H1 (cell line): Measurements from ENCODE around the gene PKIB. TPM values are rescaled to one million over a fixed set of nuclear protein-coding genes. Genes with fewer than 3 reads are reported as not detected.

ENCODE experiments used
- CTCF ChIA-PET: fragments of 300-600 bp; sonication (Branson Sonifier 250); formaldehyde crosslinking; loops from one replicate; lab custom pipeline; 2021; ENCODE audit not compliant: partially characterized antibody; lab: Charles Lee
- POLR2A ChIA-PET: fragments of 300-600 bp; sonication (Branson Sonifier 250); formaldehyde crosslinking; loops from one replicate; lab custom pipeline; 2021; ENCODE audit warnings: inconsistent platforms; ENCODE audit not compliant: partially characterized antibody; lab: Charles Lee
- DNase-seq, 2 experiments: peaks; one replicate each; pipeline versions ENCODE4 v3.0.0 to v3.0.0-alpha.2; 2010 to 2022; ENCODE audit warnings: low spot score in 2 of 2, low read depth in 1 of 2, mixed read lengths in 1 of 2
- FAIRE-seq: peaks from 2 replicates; lab custom pipeline; 2011; peaks lifted over from hg19 to GRCh38; lab: Jason Lieb, UNC
- H2AFZ ChIP-seq: 2 replicates; pipeline ENCODE4 v1.8.1; 2012; ENCODE audit warnings: low read length, inconsistent platforms
- H2AK5ac ChIP-seq: 2 replicates; pipeline ENCODE4 v1.6.1; 2013; ENCODE audit warnings: low read depth, low read length
- H2BK120ac ChIP-seq: replicated peaks from 2 replicates; pipeline ENCODE3; 2013; ENCODE audit warnings: low read depth, low read length, inconsistent platforms
- H2BK12ac ChIP-seq: 2 replicates; pipeline ENCODE4 v1.6.1; 2013; ENCODE audit warnings: low read depth, low read length
- H2BK15ac ChIP-seq: 2 replicates; pipeline ENCODE4 v1.6.1; 2013; ENCODE audit warnings: low read length
- H2BK20ac ChIP-seq: 2 replicates; pipeline ENCODE4 v1.6.1; 2013; ENCODE audit warnings: low read length
- H2BK5ac ChIP-seq: 2 replicates; pipeline ENCODE4 v1.6.1; 2013; ENCODE audit warnings: low read depth, low read length
- H3K14ac ChIP-seq: 2 replicates; pipeline ENCODE4 v1.6.1; 2013; ENCODE audit warnings: inconsistent platforms; ENCODE audit not compliant: insufficient read length
- H3K18ac ChIP-seq: 2 replicates; pipeline ENCODE4 v1.6.1; 2013; ENCODE audit warnings: low read length; ENCODE audit errors: extremely low read depth
- H3K23ac ChIP-seq: 2 replicates; pipeline ENCODE4 v1.6.1; 2013; ENCODE audit warnings: inconsistent platforms; ENCODE audit not compliant: insufficient read length
- H3K23me2 ChIP-seq: 2 replicates; pipeline ENCODE4 v1.6.1; 2013; ENCODE audit warnings: low read depth, low read length
- H3K27ac ChIP-seq: 2 replicates; pipeline ENCODE4 v1.6.1; 2011; ENCODE audit warnings: low read depth, low read length, inconsistent platforms
- H3K27me3 ChIP-seq, 4 experiments: replicated peaks in 1 of 4; 1 replicate in 1 of 4; 2 replicates in 3 of 4; pipeline versions ENCODE4 v1.6.1 to v1.8.1; 2011 to 2013; ENCODE audit warnings: low read length in 3 of 4, mild to moderate bottlenecking in 3 of 4, inconsistent platforms in 2 of 4, mixed read lengths in 2 of 4, moderate library complexity in 1 of 4; ENCODE audit not compliant: control insufficient read depth in 3 of 4, insufficient read depth in 3 of 4; ENCODE audit errors: extremely low read depth in 1 of 4
- H3K36me3 ChIP-seq, 4 experiments: 2 replicates each; pipeline versions ENCODE4 v1.6.1 to v1.8.1; 2011 to 2013; ENCODE audit warnings: mild to moderate bottlenecking in 4 of 4, low read length in 3 of 4, moderate library complexity in 2 of 4, control low read depth in 1 of 4, inconsistent platforms in 1 of 4; ENCODE audit not compliant: insufficient read depth in 4 of 4, control insufficient read depth in 2 of 4
- H3K4ac ChIP-seq: replicated peaks from 2 replicates; pipeline ENCODE3; 2013; ENCODE audit warnings: low read length, low read depth, mixed read lengths, inconsistent platforms; ENCODE audit not compliant: insufficient read length
- H3K4me1 ChIP-seq, 4 experiments: replicated peaks in 1 of 4; 1 replicate in 1 of 4; 2 replicates in 3 of 4; pipeline versions ENCODE4 v1.6.1 to v1.8.1; 2011 to 2013; ENCODE audit warnings: low read length in 3 of 4, inconsistent platforms in 2 of 4, mixed read lengths in 1 of 4; ENCODE audit not compliant: insufficient read depth in 4 of 4, control insufficient read depth in 3 of 4
- H3K4me2 ChIP-seq, 2 experiments: 2 replicates each; pipeline versions ENCODE4 v1.6.1 to v1.8.1; 2011 to 2013; ENCODE audit warnings: low read depth in 2 of 2, low read length in 2 of 2, control low read depth in 1 of 2, inconsistent platforms in 1 of 2, mild to moderate bottlenecking in 1 of 2; ENCODE audit not compliant: insufficient read depth in 1 of 2
- H3K4me3 ChIP-seq, 4 experiments: fragments of 200-600, 300-600 bp in 1 of 4; sonication (generic), shearing (Covaris generic), sonication (Bioruptor Twin) in 1 of 4; 2 replicates each; pipeline versions ENCODE4 v1.5.1 to v1.8.1; 2011 to 2016; ENCODE audit warnings: low read length in 4 of 4, low read depth in 3 of 4, control low read depth in 2 of 4, inconsistent platforms in 2 of 4, mild to moderate bottlenecking in 2 of 4, mixed read lengths in 1 of 4, moderate library complexity in 1 of 4; ENCODE audit not compliant: insufficient read depth in 2 of 4; ENCODE audit errors: extremely low read depth in 1 of 4
- H3K56ac ChIP-seq: replicated peaks from 2 replicates; pipeline ENCODE3; 2013; ENCODE audit warnings: low read depth, mild to moderate bottlenecking, mixed read lengths, low read length, inconsistent platforms; ENCODE audit not compliant: insufficient read length
- H3K79me1 ChIP-seq: 2 replicates; pipeline ENCODE4 v1.6.1; 2013; ENCODE audit warnings: low read depth, low read length, control low read depth
- H3K79me2 ChIP-seq, 2 experiments: 2 replicates each; pipeline versions ENCODE4 v1.6.1 to v1.8.1; 2012 to 2013; ENCODE audit warnings: low read length in 2 of 2, mild to moderate bottlenecking in 2 of 2, inconsistent platforms in 1 of 2; ENCODE audit not compliant: insufficient read depth in 2 of 2, control insufficient read depth in 1 of 2
- H3K9ac ChIP-seq, 4 experiments: replicated peaks in 1 of 4; 1 replicate in 1 of 4; 2 replicates in 3 of 4; pipeline versions ENCODE4 v1.6.1 to v1.8.1; 2011 to 2013; ENCODE audit warnings: low read depth in 3 of 4, low read length in 3 of 4, control low read depth in 2 of 4, mild to moderate bottlenecking in 2 of 4, moderate library complexity in 2 of 4, inconsistent platforms in 1 of 4; ENCODE audit errors: extremely low read depth in 1 of 4
- H3K9me3 ChIP-seq, 2 experiments: 2 replicates each; pipeline versions ENCODE4 v1.6.1 to v1.8.1; 2012 to 2013; ENCODE audit warnings: mild to moderate bottlenecking in 2 of 2, moderate library complexity in 2 of 2, control low read depth in 1 of 2, inconsistent platforms in 1 of 2, low read depth in 1 of 2, low read length in 1 of 2, mixed read lengths in 1 of 2; ENCODE audit not compliant: insufficient read depth in 2 of 2
- H4K20me1 ChIP-seq, 2 experiments: replicated peaks in 1 of 2; 2 replicates each; pipeline versions ENCODE3 to v1.8.1; 2011 to 2013; ENCODE audit warnings: inconsistent platforms in 2 of 2, low read length in 2 of 2, mild to moderate bottlenecking in 1 of 2; ENCODE audit not compliant: insufficient read depth in 2 of 2, control insufficient read depth in 1 of 2
- H4K5ac ChIP-seq: 2 replicates; pipeline ENCODE4 v1.6.1; 2013; ENCODE audit warnings: low read length, low read depth, mixed read lengths, inconsistent platforms; ENCODE audit not compliant: insufficient read length
- H4K8ac ChIP-seq: 2 replicates; pipeline ENCODE4 v1.8.0; 2013; ENCODE audit warnings: mild to moderate bottlenecking, moderate library complexity, low read length, inconsistent platforms; ENCODE audit not compliant: insufficient read depth; ENCODE audit errors: extremely low read depth
- H4K91ac ChIP-seq: replicated peaks from 2 replicates; pipeline ENCODE3; 2013; ENCODE audit warnings: low read length, mixed read lengths, inconsistent platforms; ENCODE audit not compliant: insufficient read length
- CHD2 ChIP-seq: IDR thresholded peaks from 2 replicates; pipeline ENCODE4 v1.6.1; 2012; ENCODE audit warnings: low read length, improper control_type of control experiment
- GABPA ChIP-seq: IDR thresholded peaks from 2 replicates; pipeline ENCODE4 v1.6.1; 2011; ENCODE audit warnings: mild to moderate bottlenecking, low read length, moderate library complexity, borderline replicate concordance; ENCODE audit not compliant: insufficient read depth
- JUND ChIP-seq: IDR thresholded peaks from 2 replicates; pipeline ENCODE4 v1.6.1; 2011; ENCODE audit warnings: mild to moderate bottlenecking, improper control_type of control experiment, low read length
- KDM5A ChIP-seq: fragments of 200-600 bp; IDR thresholded peaks from 2 replicates; pipeline ENCODE4 v1.7.1; 2012; ENCODE audit warnings: mild to moderate bottlenecking, low read length, inconsistent platforms, mixed read lengths
- POLR2AphosphoS5 ChIP-seq: IDR thresholded peaks from 2 replicates; pipeline ENCODE4 v1.6.1; 2011; ENCODE audit warnings: low read depth, low read length
- RFX5 ChIP-seq: IDR thresholded peaks from 2 replicates; pipeline ENCODE4 v1.6.1; 2011; ENCODE audit warnings: low read depth, low read length, improper control_type of control experiment, borderline replicate concordance
- SAP30 ChIP-seq: fragments of 300-600 bp; sonication (generic); IDR thresholded peaks from 2 replicates; pipeline ENCODE4 v1.7.1; 2012; ENCODE audit warnings: low read length, moderate library complexity, mild to moderate bottlenecking, inconsistent platforms; ENCODE audit not compliant: insufficient read depth, insufficient replicate concordance
- SP2 ChIP-seq: IDR thresholded peaks from 2 replicates; pipeline ENCODE4 v1.6.1; 2012; ENCODE audit warnings: mild to moderate bottlenecking, low read length, inconsistent platforms
- SUZ12 ChIP-seq: fragments of 200-600 bp; sonication (generic); IDR thresholded peaks from 2 replicates; pipeline ENCODE4 v1.6.1; 2012; ENCODE audit warnings: mild to moderate bottlenecking, inconsistent platforms, low read length, moderate library complexity, mixed read lengths
- TAF7 ChIP-seq: optimal IDR thresholded peaks from 2 replicates; pipeline ENCODE3; 2011; ENCODE audit warnings: low read depth, mild to moderate bottlenecking, inconsistent platforms, low read length, moderate library complexity, borderline replicate concordance
- TBP ChIP-seq: IDR thresholded peaks from 2 replicates; pipeline ENCODE4 v1.6.1; 2011; ENCODE audit warnings: low read depth, low read length, improper control_type of control experiment
- YY1 ChIP-seq: IDR thresholded peaks from 2 replicates; pipeline ENCODE4 v1.6.1; 2011; ENCODE audit warnings: low read depth, mild to moderate bottlenecking, low read length
- WGBS, 2 experiments: shearing (Covaris generic) in 1 of 2; methylation state at CpG; one replicate each; pipeline versions ENCODE4 v1.1.6 to v1.1.7; 2013 to 2015; ENCODE audit warnings: low lambda C conversion rate in 2 of 2, mixed read lengths in 2 of 2, inconsistent platforms in 1 of 2, low coverage in 1 of 2, missing lambda C conversion rate in 1 of 2; ENCODE audit not compliant: insufficient replicate concordance in 2 of 2, insufficient coverage in 1 of 2, insufficient read length in 1 of 2; ENCODE audit errors: extremely low coverage in 1 of 2, missing lambda C conversion rate in 1 of 2; 5-methylcytosine and 5-hydroxymethylcytosine counted together
- polyA plus RNA-seq, 7 experiments: library from polyadenylated mRNA; depleted of rRNA in 3 of 7; stranded (reverse) in 5 of 7; unstranded in 2 of 7; fragments of >200 nt in 5 of 7; fragments of 200-250 nt in 2 of 7; gene quantifications; 1 replicate in 5 of 7; 2 replicates in 1 of 7; 4 replicates in 1 of 7; pipeline versions ENCODE4 v1.2.1 to v1.2.3, GENCODE V29; 2011 to 2013; ENCODE audit warnings: missing spikeins in 2 of 7, mixed read lengths in 2 of 7
- total RNA-seq: library from RNA; stranded (reverse); fragmentation: NEBNext Ultra II Directional; extraction: Animal tissue kit (Norgen Biotek cat#: 25700); gene quantifications from 2 replicates; pipeline ENCODE4 v1.2.1, GENCODE V29; 2021
- TF ChIP-seq, protein P1 (sequence below), 3 experiments: IDR thresholded peaks; 1 replicate in 2 of 3; 2 replicates in 1 of 3; pipeline versions ENCODE4 v1.5.1 to v1.6.1; 2011; ENCODE audit warnings: low read length in 3 of 3, mild to moderate bottlenecking in 3 of 3, inconsistent platforms in 2 of 3, low read depth in 1 of 3, moderate library complexity in 1 of 3; ENCODE audit not compliant: insufficient read depth in 1 of 3; ENCODE audit errors: control extremely low read depth in 1 of 3

Gene PKIB
- total and polyA plus RNA-seq, 2 of the 8 experiments (the other 6 are each of a cell fraction or from before 2014, with no cell fraction given) = 13.5 to 73.3 TPM

- ChIA-PET POLR2A (no interaction called here), CTCF (interaction anchor here (1.1 to 3.8 kb wide), 4 partner anchors 12 to 241 kb away, joined by 3 to 25 read pairs (median 6); no protein-coding TSS in a partner anchor)
- Histone ChIP-seq H3K4me2 (no peak overlapping the region), H3K23me2 (no peaks in the 10 kb centered on the region), H3K79me1 (no peaks in the 10 kb centered on the region), H3K9ac (no peak overlapping the region), H3K36me3 (no peaks in the 10 kb centered on the region), H3K18ac (no peak overlapping the region), H4K5ac (no peak overlapping the region), H3K27me3 (no peaks in the 10 kb centered on the region), H2BK120ac (no peak overlapping the region), H3K23ac (no peak overlapping the region), H3K56ac (no peak overlapping the region), H4K91ac (no peak overlapping the region), H2BK5ac (no peak overlapping the region), H3K4ac (no peak overlapping the region), H3K9me3 (no peaks in the 10 kb centered on the region), H2AFZ (no peak overlapping the region), H2AK5ac (no peak overlapping the region), H4K8ac (no peak overlapping the region), H2BK12ac (no peak overlapping the region), H3K4me1 (peaks cover 0 to 4% (median 0%) of the 10 kb centered on the region in 4 experiments; a peak in 1 of 7 replicates), H3K79me2 (no peaks in the 10 kb centered on the region), H3K4me3 (no peak overlapping the region), H3K27ac (no peak overlapping the region), H4K20me1 (no peaks in the 10 kb centered on the region), H2BK15ac (no peak overlapping the region), H2BK20ac (no peak overlapping the region), H3K14ac (no peak overlapping the region)
- DNase-seq (no peak), FAIRE-seq (no peak)
- 87% methylated on average over 2 of the region's 2 CpGs; no CpG with 5 or more reads in 1 of the 2 experiments for WGBS, 2 experiments
- TF ChIP-seq JUND (no peak), RFX5 (no peak), GABPA (no peak), SAP30 (no peak), YY1 (no peak), SUZ12 (no peak), TBP (no peak), TAF7 (no peak), POLR2AphosphoS5 (no peak), CHD2 (no peak), KDM5A (no peak), SP2 (no peak)
- TF ChIP-seq, protein P1, sequence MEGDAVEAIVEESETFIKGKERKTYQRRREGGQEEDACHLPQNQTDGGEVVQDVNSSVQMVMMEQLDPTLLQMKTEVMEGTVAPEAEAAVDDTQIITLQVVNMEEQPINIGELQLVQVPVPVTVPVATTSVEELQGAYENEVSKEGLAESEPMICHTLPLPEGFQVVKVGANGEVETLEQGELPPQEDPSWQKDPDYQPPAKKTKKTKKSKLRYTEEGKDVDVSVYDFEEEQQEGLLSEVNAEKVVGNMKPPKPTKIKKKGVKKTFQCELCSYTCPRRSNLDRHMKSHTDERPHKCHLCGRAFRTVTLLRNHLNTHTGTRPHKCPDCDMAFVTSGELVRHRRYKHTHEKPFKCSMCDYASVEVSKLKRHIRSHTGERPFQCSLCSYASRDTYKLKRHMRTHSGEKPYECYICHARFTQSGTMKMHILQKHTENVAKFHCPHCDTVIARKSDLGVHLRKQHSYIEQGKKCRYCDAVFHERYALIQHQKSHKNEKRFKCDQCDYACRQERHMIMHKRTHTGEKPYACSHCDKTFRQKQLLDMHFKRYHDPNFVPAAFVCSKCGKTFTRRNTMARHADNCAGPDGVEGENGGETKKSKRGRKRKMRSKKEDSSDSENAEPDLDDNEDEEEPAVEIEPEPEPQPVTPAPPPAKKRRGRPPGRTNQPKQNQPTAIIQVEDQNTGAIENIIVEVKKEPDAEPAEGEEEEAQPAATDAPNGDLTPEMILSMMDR (IDR thresholded peaks at IDR 0.05; ENCODE audit: control extremely low read depth in 1 of 3, insufficient read depth in 1 of 3, low read depth in 1 of 3, low read length in 3 of 3) = no peak
Measured at GRCh38 chr6:122715725-122716124, 105.5 kb downstream of the PKIB start.
